OCI-LY7 (cell line): Measurements from ENCODE around the gene PUM2. TPM values are rescaled to one million over a fixed set of nuclear protein-coding genes. Genes with fewer than 3 reads are reported as not detected.
A peak's percentile ranks its signal among the peaks of the same experiment; 100 is the strongest.

Experiments used
- BruUV-seq: library from RNA; stranded (reverse); fragments of 400-500 nt; replicated peaks from 2 replicates; lab custom pipeline; 2021; lab: Mats Ljungman, UMichigan
- CTCF ChIA-PET: fragments of 300-600 bp; sonication (Branson Sonifier 250); formaldehyde crosslinking; loops from one replicate; lab custom pipeline; 2022; ENCODE audit warnings: antibody characterized with exemption; ENCODE audit not compliant: unreplicated experiment; lab: Charles Lee
- POLR2A ChIA-PET: fragments of 300-600 bp; sonication (Branson Sonifier 250); formaldehyde crosslinking; loops from one replicate; lab custom pipeline; 2022; ENCODE audit warnings: antibody characterized with exemption; lab: Charles Lee
- DNase-seq: peaks from one replicate; pipeline ENCODE4 v3.0.0-alpha.2; 2015; ENCODE audit warnings: low spot score
- H2AFZ ChIP-seq: fragments of 200-600 bp; sonication (generic), shearing (Covaris generic); 2 replicates; pipeline ENCODE4 v1.6.1; 2014; ENCODE audit warnings: mild to moderate bottlenecking, antibody characterized with exemption, low read length, moderate library complexity
- H3K27ac ChIP-seq: fragments of 200-600 bp; sonication (generic); 2 replicates; pipeline ENCODE4 v1.5.1; 2014; ENCODE audit warnings: mixed run types, low read depth, mild to moderate bottlenecking, moderate library complexity, low read length, inconsistent platforms; ENCODE audit not compliant: poor library complexity, severe bottlenecking
- H3K36me3 ChIP-seq: fragments of 200-600 bp; sonication (generic); 2 replicates; pipeline ENCODE4 v1.6.1; 2014; ENCODE audit warnings: mild to moderate bottlenecking, antibody characterized with exemption, low read length, moderate library complexity, mixed read lengths; ENCODE audit not compliant: insufficient read depth
- H3K4me1 ChIP-seq: fragments of 200-600 bp; sonication (generic); 2 replicates; pipeline ENCODE4 v1.5.1; 2014; ENCODE audit warnings: mild to moderate bottlenecking, low read length; ENCODE audit not compliant: insufficient read depth, poor library complexity, severe bottlenecking
- H3K4me2 ChIP-seq: fragments of 200-600 bp; sonication (generic); 2 replicates; pipeline ENCODE4 v1.6.1; 2014; ENCODE audit warnings: mild to moderate bottlenecking, low read length
- H3K4me3 ChIP-seq: fragments of 200-600 bp; sonication (generic); 2 replicates; pipeline ENCODE4 v1.5.1; 2014; ENCODE audit warnings: mild to moderate bottlenecking, low read depth, low read length; ENCODE audit not compliant: poor library complexity, severe bottlenecking
- H3K79me2 ChIP-seq: fragments of 200-600 bp; sonication (generic); 2 replicates; pipeline ENCODE4 v1.6.1; 2016; ENCODE audit warnings: low read depth, mild to moderate bottlenecking, low read length, moderate library complexity, mixed read lengths; ENCODE audit not compliant: insufficient read depth
- H3K9me2 ChIP-seq: fragments of 200-600 bp; sonication (generic); 2 replicates; pipeline ENCODE4 v1.6.1; 2016; ENCODE audit warnings: mild to moderate bottlenecking, low read length, mixed read lengths; ENCODE audit not compliant: insufficient read depth
- H3K9me3 ChIP-seq: fragments of 200-600 bp; sonication (generic); 2 replicates; pipeline ENCODE4 v1.6.1; 2014; ENCODE audit warnings: mild to moderate bottlenecking, mixed run types, low read length, mixed read lengths
- H4K20me1 ChIP-seq: fragments of 200-600 bp; sonication (generic); 2 replicates; pipeline ENCODE4 v1.6.1; 2014; ENCODE audit warnings: mild to moderate bottlenecking, antibody characterized with exemption, low read length, moderate library complexity, mixed read lengths; ENCODE audit not compliant: insufficient read depth
- CTCF ChIP-seq: fragments of 200-600 bp; sonication (generic); conservative IDR thresholded peaks from 2 replicates; pipeline ENCODE4 v1.5.1; 2014; ENCODE audit warnings: mild to moderate bottlenecking, antibody characterized with exemption, low read length, moderate library complexity, mixed read lengths
- EZH2phosphoT487 ChIP-seq: fragments of 200-600 bp; sonication (generic); IDR thresholded peaks from 2 replicates; pipeline ENCODE4 v1.6.1; 2018; ENCODE audit warnings: low read depth, borderline replicate concordance, mild to moderate bottlenecking, mixed run types, antibody characterized with exemption, low read length, moderate library complexity, mixed read lengths
- intact Hi-C: fragments of 100-400 bp; cut with micrococcal nuclease; formaldehyde crosslinking; loops from one replicate; pipeline ENCODE4 v1.10.0; 2022; ENCODE audit not compliant: unreplicated experiment
- total RNA-seq, 2 experiments: library from RNA; depleted of rRNA in 1 of 2; stranded (reverse); fragments of >200 nt in 1 of 2; shearing (Covaris generic) in 1 of 2; gene quantifications; 2 replicates each; pipeline ENCODE4 v1.2.3, GENCODE V29; 2014 to 2022

Gene PUM2
- total RNA-seq, 2 experiments from 2014 or later = 48.2 to 122 TPM

DNA sequence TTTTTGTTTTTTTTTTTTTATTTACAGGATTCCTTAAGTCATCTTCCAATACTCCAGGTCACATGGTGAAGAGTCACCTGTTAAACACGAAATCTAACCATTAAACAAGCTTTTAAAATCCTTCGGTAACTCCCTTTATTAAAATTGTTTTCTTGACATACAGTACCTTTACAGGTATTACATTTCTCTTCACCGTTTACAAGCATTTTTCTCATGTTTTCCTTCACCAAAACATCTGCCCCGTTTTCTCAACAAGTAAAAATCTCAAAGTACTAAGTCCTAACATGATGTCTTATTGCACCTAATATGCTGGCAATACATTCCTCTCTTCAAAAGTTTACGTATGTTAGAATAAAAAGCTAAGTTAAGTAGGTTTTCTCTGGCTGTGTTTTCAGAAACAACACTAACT is 1.1 kb downstream of the PUM2 start:
- Histone ChIP-seq H3K4me1 (peaks cover 54% of the 10 kb centered on the region), H3K36me3 (peaks cover 42% of the 10 kb centered on the region), H3K9me2 (no peaks in the 10 kb centered on the region), H3K79me2 (peaks cover 63% of the 10 kb centered on the region), H3K27ac (peak overlapping the region; percentile 86), H3K4me3 (peak overlapping the region; percentile 82), H2AFZ (no peak overlapping the region), H4K20me1 (peaks cover 42% of the 10 kb centered on the region), H3K9me3 (no peaks in the 10 kb centered on the region), H3K4me2 (peak overlapping the region; percentile 75)
- TF ChIP-seq EZH2phosphoT487 = no peak
- TF ChIP-seq CTCF = no peak
- peak; percentile 16 for DNase-seq
- ChIA-PET POLR2A (interaction anchor here (0.7 to 2.1 kb wide), 6 partner anchors 10 to 327 kb away, joined by 3 to 13 read pairs (median 6); no protein-coding TSS in a partner anchor), CTCF (interaction anchor here (1.0 kb wide), 1 partner anchor 23 kb away, joined by 3 read pairs; no protein-coding TSS in a partner anchor)
- intact Hi-C loops = no loop called here
- BruUV-seq = TSS peak; percentile 63

- POLR2A ChIA-PET = interaction anchor here (0.7 to 2.1 kb wide), 6 partner anchors 11 to 328 kb away, joined by 3 to 13 read pairs (median 6); no protein-coding TSS in a partner anchor
- no peak for TF ChIP-seq EZH2phosphoT487
- no peak for TF ChIP-seq CTCF
- no TSS peak for BruUV-seq
- Histone ChIP-seq H3K4me3 (peak overlapping the region; percentile 82), H4K20me1 (peaks cover 50% of the 10 kb centered on the region), H3K9me3 (no peaks in the 10 kb centered on the region), H3K9me2 (no peaks in the 10 kb centered on the region), H3K4me1 (peaks cover 60% of the 10 kb centered on the region), H3K79me2 (peaks cover 73% of the 10 kb centered on the region), H2AFZ (no peak overlapping the region), H3K4me2 (peak overlapping the region; percentile 75), H3K36me3 (peaks cover 45% of the 10 kb centered on the region), H3K27ac (peak overlapping the region; percentile 86)
- CTCF ChIA-PET = no interaction called here
- peak; percentile 63 for DNase-seq
- intact Hi-C loops = no loop called here
These were observed 2.1 kb downstream of the PUM2 start for GRCh38 chr2:20348542-20348941.
